ENCODE measurements around the gene DPYSL3. TPM values are rescaled to one million over a fixed set of nuclear protein-coding genes. Genes with fewer than 3 reads are reported as not detected.

DPYSL3 gene
- total RNA-seq, 1 donor from 2014 or later, result not detected

GRCh38 chr5:147442224-147442623 lies 67.6 kb downstream of the DPYSL3 start:
- no peak for ATAC-seq (ENCODE audit: low read depth)
- no peak for DNase-seq
- H3K36me3 Mint-ChIP-seq (ENCODE audit: low read depth), result no peaks in the 10 kb centered on the region
- POLR2A ChIA-PET, result no interaction called here
- no peaks in the 10 kb centered on the region for H3K9me3 Mint-ChIP-seq
- peaks cover 2% of the 10 kb centered on the region for H3K27me3 Mint-ChIP-seq
- CTCF ChIA-PET, result no interaction called here
- H3K27ac Mint-ChIP-seq, result no peak overlapping the region
- no peak for TF ChIP-seq CTCF (IDR thresholded peaks at IDR 0.05)
- no peak overlapping the region for H3K4me3 Mint-ChIP-seq
- intact Hi-C loops (cut with micrococcal nuclease), result no loop called here
- no peaks in the 10 kb centered on the region for H3K4me1 Mint-ChIP-seq

GRCh38 chr5:147441191-147441695 lies 68.6 kb downstream of the DPYSL3 start:
- peaks cover 2% of the 10 kb centered on the region for H3K27me3 Mint-ChIP-seq
- H3K27ac Mint-ChIP-seq, result no peak overlapping the region
- no peaks in the 10 kb centered on the region for H3K36me3 Mint-ChIP-seq (ENCODE audit: low read depth)
- CTCF ChIA-PET, result no interaction called here
- H3K9me3 Mint-ChIP-seq, result no peaks in the 10 kb centered on the region
- POLR2A ChIA-PET, result no interaction called here
- DNase-seq (no peak), ATAC-seq (ENCODE audit: low read depth) (no peak)
- no peak for TF ChIP-seq CTCF (IDR thresholded peaks at IDR 0.05)
- H3K4me3 Mint-ChIP-seq, result no peak overlapping the region
- intact Hi-C loops (cut with micrococcal nuclease), result no loop called here
- H3K4me1 Mint-ChIP-seq, result no peaks in the 10 kb centered on the region

- intact Hi-C loops (cut with micrococcal nuclease), result no loop called here
- Mint-ChIP-seq H3K27ac (no peak overlapping the region), H3K27me3 (peaks cover 2% of the 10 kb centered on the region), H3K4me3 (no peak overlapping the region), H3K36me3 (ENCODE audit: low read depth) (no peaks in the 10 kb centered on the region), H3K9me3 (no peaks in the 10 kb centered on the region), H3K4me1 (no peaks in the 10 kb centered on the region)
- TF ChIP-seq CTCF (IDR thresholded peaks at IDR 0.05), result no peak
- no peak for DNase-seq
- ChIA-PET POLR2A (no interaction called here), CTCF (no interaction called here)
- no peak for ATAC-seq (ENCODE audit: low read depth)
Measured at GRCh38 chr5:147439254-147439653, 70.6 kb downstream of the DPYSL3 start.

GRCh38 chr5:147437161-147437596 lies 72.7 kb downstream of the DPYSL3 start:
- Mint-ChIP-seq H3K27ac (no peak overlapping the region), H3K36me3 (ENCODE audit: low read depth) (no peaks in the 10 kb centered on the region), H3K4me1 (no peaks in the 10 kb centered on the region), H3K9me3 (no peaks in the 10 kb centered on the region), H3K4me3 (no peak overlapping the region), H3K27me3 (no peaks in the 10 kb centered on the region)
- intact Hi-C loops (cut with micrococcal nuclease), result no loop called here
- ATAC-seq (ENCODE audit: low read depth) (no peak), DNase-seq (no peak)
- POLR2A ChIA-PET, result no interaction called here
- CTCF ChIA-PET, result no interaction called here
- no peak for TF ChIP-seq CTCF (IDR thresholded peaks at IDR 0.05)

GRCh38 chr5:147436596-147436995 lies 73.3 kb downstream of the DPYSL3 start:
- POLR2A ChIA-PET, result no interaction called here
- no peaks in the 10 kb centered on the region for H3K4me1 Mint-ChIP-seq

More at GRCh38 chr5:147436596-147436995, 73.3 kb downstream of the DPYSL3 start:
- TF ChIP-seq CTCF (IDR thresholded peaks at IDR 0.05), result no peak
- no peak overlapping the region for H3K27ac Mint-ChIP-seq
- no peaks in the 10 kb centered on the region for H3K36me3 Mint-ChIP-seq (ENCODE audit: low read depth)
- H3K4me3 Mint-ChIP-seq, result no peak overlapping the region
- no peaks in the 10 kb centered on the region for H3K9me3 Mint-ChIP-seq
- H3K27me3 Mint-ChIP-seq, result no peaks in the 10 kb centered on the region
- DNase-seq (no peak), ATAC-seq (ENCODE audit: low read depth) (no peak)
- intact Hi-C loops (cut with micrococcal nuclease), result no loop called here
- CTCF ChIA-PET, result no interaction called here
